CD4-positive, alpha-beta T cell treated with Interleukin-6 for 4 hours (primary cell): ENCODE results near the gene S100A16.
"Not testable (repeated sequence)": the region's sequence is repeated elsewhere in the genome, so short reads cannot be mapped to it uniquely, and the experiment has no call there.

Source experiments
- DNase-seq: peaks from one replicate; pipeline ENCODE4 v3.0.0-alpha.2; 2020; ENCODE audit warnings: mixed read lengths

S100A16 gene

GRCh38 chr1:153614189-153614900, 1.4 kb upstream of the S100A16 start:
- no peak for DNase-seq

GRCh38 chr1:153613406-153613805, 469 bp upstream of the S100A16 start:
- no peak for DNase-seq

- DNase-seq = no peak
These were observed 704 bp downstream of the S100A16 start for GRCh38 chr1:153612111-153612754.

- no peak for DNase-seq
These were observed 1.6 kb downstream of the S100A16 start for GRCh38 chr1:153611356-153611755.

GRCh38 chr1:153610811-153611301, 2.1 kb downstream of the S100A16 start:
- no peak for DNase-seq

- DNase-seq = no peak
These were observed 2.6 kb downstream of the S100A16 start for GRCh38 chr1:153610334-153610733.

GRCh38 chr1:153609585-153609907, 3.4 kb downstream of the S100A16 start:
- DNase-seq = no peak

- no peak for DNase-seq
These were observed 4.0 kb downstream of the S100A16 start for GRCh38 chr1:153608742-153609584.

- DNase-seq = no peak
These were observed 4.8 kb downstream of the S100A16 start for GRCh38 chr1:153608089-153608682.

GRCh38 chr1:153607381-153607780, 5.6 kb downstream of the S100A16 start:
- no peak for DNase-seq

GRCh38 chr1:153606194-153606593, 6.7 kb downstream of the S100A16 start:
- no peak for DNase-seq

GRCh38 chr1:153602749-153603148, 10.2 kb downstream of the S100A16 start:
- DNase-seq = no peak

GRCh38 chr1:153599847-153600246, 13.1 kb downstream of the S100A16 start:
- DNase-seq = no peak

GRCh38 chr1:153598309-153599172, 14.4 kb downstream of the S100A16 start:
- DNase-seq = peak; percentile 20

- no peak for DNase-seq
These were observed 15.7 kb downstream of the S100A16 start for GRCh38 chr1:153597206-153597605.

GRCh38 chr1:153592748-153593147, 20.2 kb downstream of the S100A16 start:
- no peak for DNase-seq

- DNase-seq = no peak
These were observed 24.5 kb downstream of the S100A16 start for GRCh38 chr1:153588482-153588881.

- not testable (repeated sequence) for DNase-seq
These were observed 24.9 kb downstream of the S100A16 start for GRCh38 chr1:153588033-153588432.

- DNase-seq = no peak
These were observed 25.6 kb downstream of the S100A16 start for GRCh38 chr1:153587314-153587713.

- DNase-seq = no peak
These were observed 26.6 kb downstream of the S100A16 start for GRCh38 chr1:153586347-153586746.

GRCh38 chr1:153585006-153585405, 27.9 kb downstream of the S100A16 start:
- DNase-seq = no peak

- DNase-seq = no peak
These were observed 29.0 kb downstream of the S100A16 start for GRCh38 chr1:153583976-153584375.
